ENCODE measurements around the gene RUBCNL. TPM values are rescaled to one million over a fixed set of nuclear protein-coding genes. Genes with fewer than 3 reads are reported as not detected.
"Not testable (repeated sequence)": the region's sequence is repeated elsewhere in the genome, so short reads cannot be mapped to it uniquely, and the experiment has no call there.

The RUBCNL gene
- total RNA-seq, 2 experiments from 2014 or later: 0.36 to 0.69 TPM

DNA sequence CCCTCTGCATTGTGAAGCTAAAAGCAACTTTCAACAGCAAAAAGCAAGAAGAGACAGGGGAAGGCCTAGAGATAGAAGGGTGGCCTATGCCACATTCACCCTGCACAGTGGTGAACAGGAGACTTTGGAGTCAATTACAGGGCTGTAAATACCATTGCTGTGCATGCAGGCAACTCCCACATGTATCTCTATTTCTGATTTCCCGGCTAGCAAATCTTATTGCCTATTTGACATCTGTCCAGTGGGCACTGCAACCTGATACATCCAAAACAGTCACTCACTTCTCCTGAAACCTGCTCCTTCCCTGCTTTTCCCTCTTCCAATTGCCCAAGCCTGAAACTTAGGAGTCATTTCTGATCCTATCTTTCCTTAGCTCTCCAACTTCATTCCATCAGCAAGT lies 13.4 kb downstream of the RUBCNL start:
- TF ChIP-seq, protein P1, sequence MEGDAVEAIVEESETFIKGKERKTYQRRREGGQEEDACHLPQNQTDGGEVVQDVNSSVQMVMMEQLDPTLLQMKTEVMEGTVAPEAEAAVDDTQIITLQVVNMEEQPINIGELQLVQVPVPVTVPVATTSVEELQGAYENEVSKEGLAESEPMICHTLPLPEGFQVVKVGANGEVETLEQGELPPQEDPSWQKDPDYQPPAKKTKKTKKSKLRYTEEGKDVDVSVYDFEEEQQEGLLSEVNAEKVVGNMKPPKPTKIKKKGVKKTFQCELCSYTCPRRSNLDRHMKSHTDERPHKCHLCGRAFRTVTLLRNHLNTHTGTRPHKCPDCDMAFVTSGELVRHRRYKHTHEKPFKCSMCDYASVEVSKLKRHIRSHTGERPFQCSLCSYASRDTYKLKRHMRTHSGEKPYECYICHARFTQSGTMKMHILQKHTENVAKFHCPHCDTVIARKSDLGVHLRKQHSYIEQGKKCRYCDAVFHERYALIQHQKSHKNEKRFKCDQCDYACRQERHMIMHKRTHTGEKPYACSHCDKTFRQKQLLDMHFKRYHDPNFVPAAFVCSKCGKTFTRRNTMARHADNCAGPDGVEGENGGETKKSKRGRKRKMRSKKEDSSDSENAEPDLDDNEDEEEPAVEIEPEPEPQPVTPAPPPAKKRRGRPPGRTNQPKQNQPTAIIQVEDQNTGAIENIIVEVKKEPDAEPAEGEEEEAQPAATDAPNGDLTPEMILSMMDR (IDR thresholded peaks at IDR 0.05): no peak
- Histone ChIP-seq H3K27ac (ENCODE audit: low read depth in 1 of 2, low read length in 2 of 2) (no peak overlapping the region), H3K36me3 (ENCODE audit: insufficient read depth, low read length) (no peaks in the 10 kb centered on the region), H3K4me3 (ENCODE audit: low read length) (no peak overlapping the region), H3K27me3 (ENCODE audit: control insufficient read depth in 1 of 2, insufficient read depth in 2 of 2, low read length in 2 of 2) (no peaks in the 10 kb centered on the region), H3K4me1 (ENCODE audit: insufficient read depth, low read length) (no peaks in the 10 kb centered on the region), H3K9me3 (ENCODE audit: control insufficient read depth in 1 of 2, insufficient read depth in 1 of 2, low read length in 2 of 2) (no peaks in the 10 kb centered on the region)
- H3K27ac Mint-ChIP-seq: no peak overlapping the region
- DNase-seq: no peak
- no peaks in the 10 kb centered on the region for H3K36me3 Mint-ChIP-seq (ENCODE audit: low read depth)
- H3K4me3 Mint-ChIP-seq: no peak overlapping the region
- POLR2A ChIA-PET: no interaction called here
- H3K9me3 Mint-ChIP-seq: no peaks in the 10 kb centered on the region
- CTCF ChIA-PET: no interaction called here
- H3K4me1 Mint-ChIP-seq (ENCODE audit: low read depth): no peaks in the 10 kb centered on the region
- no peak for ATAC-seq (ENCODE audit: poor library complexity)
- intact Hi-C loops (cut with DNase I, micrococcal nuclease): no loop called here
- H3K27me3 Mint-ChIP-seq: no peaks in the 10 kb centered on the region

DNA sequence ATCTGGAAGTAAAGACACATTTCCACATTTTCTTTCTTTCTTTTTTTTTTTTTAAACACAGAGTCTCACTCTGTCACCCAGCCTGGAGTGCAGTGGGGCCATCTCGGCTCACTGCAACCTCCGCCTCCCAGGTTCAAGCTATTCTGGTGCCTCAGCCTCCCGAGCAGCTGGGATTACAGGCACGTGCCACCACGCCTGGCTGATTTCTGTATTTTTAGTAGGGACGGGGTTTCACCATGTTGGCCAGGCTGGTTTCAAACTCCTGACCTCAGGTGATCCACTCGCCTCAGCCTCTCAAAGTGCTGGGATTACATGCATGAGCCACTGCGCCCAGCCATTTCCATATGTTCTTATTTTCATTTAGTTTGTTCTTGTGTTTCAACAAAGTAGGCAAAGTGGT lies 14.1 kb downstream of the RUBCNL start:
- H3K27ac Mint-ChIP-seq; H3K36me3 ChIP-seq (ENCODE audit: insufficient read depth, low read length); H3K4me3 ChIP-seq (ENCODE audit: low read length); intact Hi-C loops (cut with DNase I, micrococcal nuclease); H3K27ac ChIP-seq (ENCODE audit: low read depth in 1 of 2, low read length in 2 of 2); H3K4me3 Mint-ChIP-seq; H3K4me1 Mint-ChIP-seq (ENCODE audit: low read depth); ATAC-seq (ENCODE audit: poor library complexity); CTCF ChIA-PET; DNase-seq; H3K27me3 ChIP-seq (ENCODE audit: control insufficient read depth in 1 of 2, insufficient read depth in 2 of 2, low read length in 2 of 2); H3K36me3 Mint-ChIP-seq (ENCODE audit: low read depth); H3K9me3 ChIP-seq (ENCODE audit: control insufficient read depth in 1 of 2, insufficient read depth in 1 of 2, low read length in 2 of 2); H3K4me1 ChIP-seq (ENCODE audit: insufficient read depth, low read length); H3K27me3 Mint-ChIP-seq; H3K9me3 Mint-ChIP-seq; POLR2A ChIA-PET: not testable (repeated sequence)

DNA sequence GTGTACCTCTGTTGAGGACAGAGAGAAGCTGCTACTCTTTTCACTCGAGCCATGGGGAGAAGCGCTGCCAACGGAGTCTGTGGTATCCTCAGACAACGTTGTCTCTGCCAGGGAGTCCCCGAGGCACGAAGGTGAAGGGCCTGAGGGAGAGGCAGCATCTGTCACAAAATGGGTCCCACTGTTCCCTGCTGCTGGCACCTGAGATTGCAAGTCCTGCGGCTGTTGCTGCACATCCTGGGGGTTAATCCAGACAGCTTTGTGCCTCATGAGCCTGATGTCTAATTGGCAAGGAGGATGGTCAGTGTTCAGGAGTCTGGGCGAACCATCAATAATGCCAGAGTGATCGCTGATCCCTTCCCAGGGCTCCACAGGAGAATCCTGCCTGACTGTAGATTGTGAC lies 15.0 kb downstream of the RUBCNL start:
- TF ChIP-seq, protein P1 (IDR thresholded peaks at IDR 0.05): no peak
- Histone ChIP-seq H3K27me3 (ENCODE audit: control insufficient read depth in 1 of 2, insufficient read depth in 2 of 2, low read length in 2 of 2) (no peaks in the 10 kb centered on the region), H3K4me1 (ENCODE audit: insufficient read depth, low read length) (no peaks in the 10 kb centered on the region), H3K27ac (ENCODE audit: low read depth in 1 of 2, low read length in 2 of 2) (no peak overlapping the region), H3K4me3 (ENCODE audit: low read length) (no peak overlapping the region), H3K9me3 (ENCODE audit: control insufficient read depth in 1 of 2, insufficient read depth in 1 of 2, low read length in 2 of 2) (no peaks in the 10 kb centered on the region), H3K36me3 (ENCODE audit: insufficient read depth, low read length) (no peaks in the 10 kb centered on the region)
- CTCF ChIA-PET: no interaction called here
- DNase-seq: no peak
- POLR2A ChIA-PET: no interaction called here
- no peak for ATAC-seq (ENCODE audit: poor library complexity)
- no peaks in the 10 kb centered on the region for H3K36me3 Mint-ChIP-seq (ENCODE audit: low read depth)
- H3K4me3 Mint-ChIP-seq: no peak overlapping the region
- intact Hi-C loops (cut with DNase I, micrococcal nuclease): no loop called here
- no peak overlapping the region for H3K27ac Mint-ChIP-seq
- no peaks in the 10 kb centered on the region for H3K27me3 Mint-ChIP-seq
- no peaks in the 10 kb centered on the region for H3K9me3 Mint-ChIP-seq
- H3K4me1 Mint-ChIP-seq (ENCODE audit: low read depth): no peaks in the 10 kb centered on the region

DNA sequence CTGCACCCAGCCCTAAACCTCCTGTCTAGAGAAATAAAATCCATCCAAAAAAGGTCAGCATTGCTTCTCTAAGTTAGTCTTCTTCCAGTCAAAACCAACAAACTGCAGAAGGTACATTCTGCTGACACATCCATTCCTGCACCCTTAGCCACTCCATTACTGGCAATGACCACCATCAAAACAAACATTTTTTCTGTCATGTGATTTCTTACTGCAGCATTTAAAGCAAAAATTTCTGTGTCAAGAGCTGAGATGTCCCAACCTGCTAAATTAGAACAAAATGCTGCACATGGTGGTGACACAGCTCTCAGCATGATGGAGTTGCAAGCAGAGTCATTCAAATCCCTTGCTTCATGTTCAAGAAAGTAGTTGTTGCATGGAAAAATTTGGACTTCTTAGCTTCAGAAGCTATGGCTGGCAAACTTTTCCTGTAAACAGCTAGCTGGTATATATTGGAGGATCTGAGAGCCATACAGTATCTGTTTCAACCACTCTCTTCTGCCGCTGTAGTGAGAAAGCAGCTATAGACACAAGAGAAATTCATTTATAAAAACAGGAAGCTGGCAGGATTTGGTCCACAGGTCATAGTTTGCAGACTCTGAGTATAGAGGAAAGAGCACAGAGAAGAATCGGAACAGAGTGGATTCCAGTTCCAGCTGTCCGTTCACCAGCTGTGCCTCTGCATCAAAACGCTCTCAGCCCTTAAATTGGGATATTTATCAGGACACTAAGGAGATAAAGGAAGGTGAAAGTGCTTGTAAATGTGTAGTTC lies 17.4 kb downstream of the RUBCNL start:
- ChIA-PET POLR2A (interaction anchor here (1.1 kb wide), 1 partner anchor 24 kb away, joined by 4 read pairs; no protein-coding TSS in a partner anchor), CTCF (no interaction called here)
- ATAC-seq (ENCODE audit: poor library complexity) (no peak), DNase-seq (no peak)
- no peaks in the 10 kb centered on the region for H3K9me3 Mint-ChIP-seq
- H3K36me3 Mint-ChIP-seq (ENCODE audit: low read depth): no peaks in the 10 kb centered on the region
- no peaks in the 10 kb centered on the region for H3K27me3 Mint-ChIP-seq
- Histone ChIP-seq H3K27me3 (ENCODE audit: control insufficient read depth in 1 of 2, insufficient read depth in 2 of 2, low read length in 2 of 2) (no peaks in the 10 kb centered on the region), H3K4me1 (ENCODE audit: insufficient read depth, low read length) (no peaks in the 10 kb centered on the region), H3K27ac (ENCODE audit: low read depth in 1 of 2, low read length in 2 of 2) (no peak overlapping the region), H3K4me3 (ENCODE audit: low read length) (no peak overlapping the region), H3K9me3 (ENCODE audit: control insufficient read depth in 1 of 2, insufficient read depth in 1 of 2, low read length in 2 of 2) (no peaks in the 10 kb centered on the region), H3K36me3 (ENCODE audit: insufficient read depth, low read length) (no peaks in the 10 kb centered on the region)
- TF ChIP-seq, protein P1 (IDR thresholded peaks at IDR 0.05): no peak
- no peaks in the 10 kb centered on the region for H3K4me1 Mint-ChIP-seq (ENCODE audit: low read depth)
- H3K27ac Mint-ChIP-seq: no peak overlapping the region
- H3K4me3 Mint-ChIP-seq: no peak overlapping the region
- intact Hi-C loops (cut with DNase I, micrococcal nuclease): no loop called here

Measured in CD4-positive, alpha-beta T cell (primary cell).